Fibroblast of skin of abdomen (primary cell): ENCODE measurements around the gene ARHGAP12. TPM values are rescaled to one million over a fixed set of nuclear protein-coding genes. Genes with fewer than 3 reads are reported as not detected.
"Not testable (repeated sequence)": the region's sequence is repeated elsewhere in the genome, so short reads cannot be mapped to it uniquely, and the experiment has no call there.

ENCODE experiments used
- DNase-seq: peaks from one replicate; pipeline ENCODE4 v3.0.0-alpha.2; 2013
- polyA plus RNA-seq, 2 experiments: library from polyadenylated mRNA; unstranded; fragments of 120-200 nt; gene quantifications; one replicate each; pipeline ENCODE4 v1.2.1, GENCODE V29; 2013; ENCODE audit not compliant: insufficient read length in 2 of 2

ARHGAP12 gene
- polyA plus RNA-seq (2013, experiment 1 of 2; ENCODE audit: insufficient read length): 20.8 TPM
- polyA plus RNA-seq (2013, experiment 2 of 2; ENCODE audit: insufficient read length): 19.2 TPM

- peak; percentile 85 for DNase-seq
Observed at GRCh38 chr10:31928549-31929260, at the start of gene ARHGAP12. Gene ARHGAP12 (minus strand): TSS chr10:31928831. CDS start chr10:31908855, 19,976 bp downstream.

GRCh38 chr10:31978156-31978483 lies 49.5 kb upstream of the ARHGAP12 start:
- DNase-seq: no peak

GRCh38 chr10:31977440-31978155 lies 49.0 kb upstream of the ARHGAP12 start:
- DNase-seq: peak; percentile 43

- DNase-seq: no peak
Observed at GRCh38 chr10:31975157-31975765, 46.6 kb upstream of the ARHGAP12 start.

- peak; percentile 13 for DNase-seq
Observed at GRCh38 chr10:31974434-31975124, 45.9 kb upstream of the ARHGAP12 start.

DNA sequence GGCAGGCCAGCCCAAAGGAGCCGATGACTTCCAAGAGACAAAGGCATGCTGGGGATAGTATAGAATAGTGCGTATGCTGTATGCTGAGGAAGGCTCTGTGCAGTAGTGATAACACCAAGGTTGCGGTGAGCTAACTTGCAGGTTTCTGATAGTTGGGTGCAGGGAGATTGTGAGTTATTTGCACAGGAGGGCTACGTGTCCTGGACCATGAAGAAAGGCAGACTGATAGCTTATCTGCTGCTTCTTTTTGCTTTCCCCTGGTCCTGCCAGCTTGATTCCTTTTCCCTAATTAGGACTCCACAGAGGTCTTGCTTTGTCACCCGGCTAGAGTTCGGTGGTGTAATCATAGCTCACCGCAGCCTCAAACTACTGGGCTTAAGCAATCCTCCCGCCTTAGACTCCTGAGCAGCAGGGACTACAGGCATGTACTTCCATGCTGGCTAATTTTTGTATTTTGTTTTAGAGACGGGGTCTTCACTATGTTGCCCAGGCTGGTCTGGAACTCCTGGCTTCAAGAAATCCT lies 43.9 kb upstream of the ARHGAP12 start:
- DNase-seq: no peak

DNA sequence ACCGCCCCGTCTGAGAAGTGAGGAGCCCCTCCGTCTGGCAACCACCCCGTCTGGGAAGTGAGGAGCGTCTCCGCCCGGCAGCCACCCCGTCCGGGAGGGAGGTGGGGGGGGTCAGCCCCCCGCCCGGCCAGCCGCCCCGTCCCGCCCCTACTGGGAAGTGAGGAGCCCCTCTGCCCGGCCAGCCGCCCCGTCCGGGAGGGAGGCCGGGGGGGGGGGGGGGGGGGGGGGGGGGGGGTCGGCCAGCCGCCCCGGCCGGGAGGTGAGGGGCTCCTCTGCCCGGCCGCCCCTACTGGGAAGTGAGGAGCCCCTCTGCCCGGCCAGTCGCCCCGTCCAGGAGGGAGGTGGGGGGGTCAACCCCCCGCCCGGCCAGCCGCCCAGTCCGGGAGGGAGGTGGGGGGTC lies 41.2 kb upstream of the ARHGAP12 start:
- DNase-seq: not testable (repeated sequence)

- no peak for DNase-seq
Observed at GRCh38 chr10:31963589-31963980, 35.0 kb upstream of the ARHGAP12 start.

DNA sequence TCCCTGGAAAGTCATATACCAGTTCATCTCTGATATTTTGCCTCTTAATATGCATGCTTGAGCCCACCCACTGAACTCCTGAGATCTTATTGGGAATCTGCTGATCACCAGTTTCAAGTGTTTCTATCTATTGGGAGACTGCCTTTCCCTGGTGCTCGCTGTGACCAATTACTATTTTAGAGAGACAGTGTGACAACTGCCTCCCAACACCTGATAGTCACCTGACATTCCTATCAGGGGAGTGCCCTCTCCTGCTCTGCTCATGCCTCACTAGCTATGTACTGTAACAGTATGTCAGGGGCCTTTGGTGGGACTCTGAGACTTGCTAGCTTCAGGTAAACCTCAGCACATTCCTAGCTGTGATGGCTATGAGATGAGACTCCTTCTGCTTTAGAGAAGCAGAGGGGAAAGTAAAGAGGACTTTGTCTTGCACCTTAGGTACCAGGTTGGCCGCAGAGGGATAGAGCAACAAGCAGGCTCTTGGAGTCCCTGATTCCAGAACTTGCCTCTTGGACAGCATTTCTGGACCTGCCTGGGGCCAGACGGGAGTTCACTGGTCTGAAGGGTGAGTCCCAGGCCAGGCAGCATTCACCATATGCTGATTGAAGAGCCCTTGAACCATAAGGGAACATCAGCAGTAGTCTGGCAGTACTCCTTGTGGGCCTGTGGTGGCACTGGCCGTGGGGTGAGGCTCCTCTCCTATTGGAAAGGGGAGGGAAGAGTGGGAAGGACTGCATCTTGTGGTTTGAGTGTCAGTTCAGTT lies 34.4 kb upstream of the ARHGAP12 start:
- DNase-seq: no peak

- DNase-seq: peak; percentile 26
Observed at GRCh38 chr10:31961277-31962074, 32.8 kb upstream of the ARHGAP12 start.

GRCh38 chr10:31959461-31960173 lies 31.0 kb upstream of the ARHGAP12 start:
- no peak for DNase-seq

GRCh38 chr10:31958856-31959255 lies 30.2 kb upstream of the ARHGAP12 start:
- DNase-seq: no peak

DNA sequence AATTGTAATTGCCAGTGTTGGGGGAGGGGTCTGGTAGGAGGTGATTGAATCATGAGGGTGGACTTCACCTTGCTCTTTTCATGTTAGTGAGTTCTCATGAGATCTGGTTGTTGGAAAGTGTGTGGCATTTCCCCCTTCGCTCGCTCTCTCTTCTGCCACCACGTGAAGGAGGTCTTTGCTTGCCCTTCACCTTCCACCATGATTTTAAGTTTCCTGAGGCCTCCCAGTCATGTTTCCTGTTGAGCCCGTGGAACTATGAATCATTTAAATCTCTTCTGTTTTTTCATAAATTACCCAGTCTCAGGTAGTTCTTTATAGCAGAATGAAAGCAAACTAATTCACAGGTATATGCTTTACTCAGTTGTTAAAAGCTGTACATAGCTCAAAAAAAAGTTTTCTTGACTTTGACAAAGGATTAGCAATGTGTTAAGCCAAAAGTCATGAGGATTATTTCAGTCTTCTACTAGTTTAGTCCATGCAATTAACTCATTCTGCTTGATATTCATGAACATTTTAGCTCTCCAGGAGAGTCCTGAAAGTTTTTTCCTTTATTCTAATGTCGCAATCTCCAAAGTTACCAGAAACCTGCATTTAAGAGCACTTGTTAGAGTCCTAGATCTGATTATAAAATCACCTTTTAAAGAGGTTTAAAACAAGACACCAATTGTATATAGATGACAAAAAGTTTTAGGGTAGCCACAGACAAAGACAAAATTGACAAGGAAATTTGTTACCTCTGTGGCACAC lies 27.7 kb upstream of the ARHGAP12 start:
- DNase-seq: no peak

GRCh38 chr10:31954410-31955191 lies 26.0 kb upstream of the ARHGAP12 start:
- DNase-seq: no peak

GRCh38 chr10:31953480-31953879 lies 24.8 kb upstream of the ARHGAP12 start:
- no peak for DNase-seq

DNA sequence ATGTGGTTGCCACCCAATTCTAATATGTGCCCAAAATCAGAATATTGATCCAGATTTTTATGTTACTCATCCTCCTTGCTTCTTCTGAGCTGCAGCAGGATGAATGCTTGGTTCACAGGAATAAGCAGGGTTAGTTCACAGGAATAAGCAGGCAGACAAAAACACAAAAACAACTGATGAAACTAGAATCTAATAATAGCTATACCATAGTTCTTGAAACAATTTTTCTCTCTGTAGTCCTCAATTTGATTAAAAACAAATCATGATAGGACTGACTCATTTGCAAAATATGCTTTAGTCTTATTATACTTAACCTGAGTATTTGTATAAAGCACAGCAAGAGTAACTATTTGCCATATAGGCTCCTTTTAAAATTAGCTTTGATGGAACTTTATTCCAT lies 24.4 kb upstream of the ARHGAP12 start:
- DNase-seq: peak; percentile 26

DNA sequence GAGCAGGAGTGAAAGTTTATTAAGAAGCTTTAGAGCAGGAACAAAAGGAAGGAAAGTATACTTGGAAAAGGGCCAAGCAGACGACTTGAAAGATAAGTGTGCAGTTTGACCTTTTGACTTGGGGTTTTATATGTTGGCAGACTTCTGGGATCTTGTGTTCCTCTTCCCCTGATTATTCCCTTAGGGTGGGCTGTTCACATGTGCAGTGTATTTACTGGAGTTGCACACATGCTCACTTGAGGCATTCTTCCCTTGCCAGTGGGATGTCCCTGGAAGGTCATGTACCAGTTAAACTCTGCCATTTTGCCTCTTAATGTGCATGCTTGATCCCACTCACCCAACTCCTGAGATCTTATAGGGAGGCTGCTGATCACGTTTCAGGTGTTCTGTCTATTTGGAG lies 23.4 kb upstream of the ARHGAP12 start:
- DNase-seq: no peak

- no peak for DNase-seq
Observed at GRCh38 chr10:31949266-31949665, 20.6 kb upstream of the ARHGAP12 start.

DNA sequence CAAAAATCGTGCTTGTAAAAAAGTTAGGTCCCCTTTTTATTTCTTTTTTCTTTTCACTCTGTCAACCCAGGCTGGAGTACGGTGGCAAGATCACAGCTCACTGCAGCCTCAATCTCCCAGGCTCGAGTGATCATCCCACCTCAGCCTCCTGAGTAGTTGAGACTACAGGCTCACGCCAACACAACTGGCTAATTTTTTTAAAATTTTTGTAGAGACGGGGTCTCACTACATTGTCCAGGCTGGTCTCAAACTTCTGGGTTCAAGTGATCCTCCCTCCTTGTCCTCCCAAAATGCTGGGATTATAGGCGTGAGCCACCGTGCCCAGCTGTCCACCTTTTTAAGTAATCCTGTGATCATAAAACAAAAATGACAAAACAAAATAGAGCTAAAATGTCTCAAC lies 19.4 kb upstream of the ARHGAP12 start:
- no peak for DNase-seq
